Mesendoderm (in vitro differentiated cells): ENCODE data around the gene CRHR2.
A peak's percentile ranks its signal among the peaks of the same experiment; 100 is the strongest.

Experiments
- DNase-seq: peaks from one replicate; pipeline ENCODE4 v3.0.0; 2013
- H2AK5ac ChIP-seq: 2 replicates; pipeline ENCODE4 v1.6.1; 2013; ENCODE audit warnings: low read length, inconsistent platforms
- H2BK120ac ChIP-seq: 2 replicates; pipeline ENCODE4 v1.6.1; 2013; ENCODE audit warnings: low read depth, mild to moderate bottlenecking, low read length, moderate library complexity, mixed read lengths
- H2BK15ac ChIP-seq: replicated peaks from 2 replicates; pipeline ENCODE4 v1.6.1; 2013; ENCODE audit warnings: low read depth, mild to moderate bottlenecking, moderate library complexity
- H2BK5ac ChIP-seq: 2 replicates; pipeline ENCODE4 v1.6.1; 2013; ENCODE audit warnings: low read length, inconsistent platforms
- H3K18ac ChIP-seq: 2 replicates; pipeline ENCODE4 v1.6.1; 2013; ENCODE audit warnings: mild to moderate bottlenecking, low read length, mixed read lengths
- H3K23ac ChIP-seq: one replicate; pipeline ENCODE4 v1.6.1; 2013; ENCODE audit warnings: low read length
- H3K27ac ChIP-seq: 2 replicates; pipeline ENCODE4 v1.5.1; 2013; ENCODE audit warnings: low read depth, mild to moderate bottlenecking, inconsistent platforms, low read length, moderate library complexity
- H3K27me3 ChIP-seq: 2 replicates; pipeline ENCODE4 v1.6.1; 2013; ENCODE audit warnings: low read length, control low read depth, mild to moderate bottlenecking, inconsistent platforms; ENCODE audit not compliant: insufficient read depth, poor library complexity
- H3K36me3 ChIP-seq: 2 replicates; pipeline ENCODE4 v1.6.1; 2013; ENCODE audit warnings: low read length, inconsistent platforms; ENCODE audit not compliant: control insufficient read depth, insufficient read depth
- H3K4ac ChIP-seq: one replicate; pipeline ENCODE4 v1.6.1; 2013; ENCODE audit warnings: low read depth, mild to moderate bottlenecking, low read length, moderate library complexity
- H3K4me1 ChIP-seq: 2 replicates; pipeline ENCODE4 v1.6.1; 2013; ENCODE audit warnings: low read depth, low read length, inconsistent platforms; ENCODE audit not compliant: control insufficient read depth
- H3K4me2 ChIP-seq: 2 replicates; pipeline ENCODE4 v1.6.1; 2013; ENCODE audit warnings: low read length
- H3K4me3 ChIP-seq: 2 replicates; pipeline ENCODE4 v1.5.1; 2013; ENCODE audit warnings: mild to moderate bottlenecking, low read length
- H3K56ac ChIP-seq: one replicate; pipeline ENCODE4 v1.6.1; 2013; ENCODE audit warnings: low read length
- H3K79me1 ChIP-seq: 2 replicates; pipeline ENCODE4 v1.6.1; 2013; ENCODE audit warnings: low read length, inconsistent platforms
- H3K79me2 ChIP-seq: 2 replicates; pipeline ENCODE4 v1.6.1; 2013; ENCODE audit warnings: mild to moderate bottlenecking, low read length; ENCODE audit not compliant: control insufficient read depth, insufficient read depth
- H3K9ac ChIP-seq: 2 replicates; pipeline ENCODE4 v1.6.1; 2013; ENCODE audit warnings: low read length, inconsistent platforms
- H4K5ac ChIP-seq: one replicate; pipeline ENCODE4 v1.6.1; 2013; ENCODE audit warnings: low read length
- H4K8ac ChIP-seq: one replicate; pipeline ENCODE4 v1.6.1; 2013; ENCODE audit warnings: low read depth, mild to moderate bottlenecking, control low read depth, low read length, moderate library complexity
- WGBS: extraction: QIAGEN DNeasy Blood & Tissue Kit; methylation state at CpG from one replicate; pipeline ENCODE4 v1.1.7; 2013; ENCODE audit warnings: low lambda C conversion rate, missing lambda C conversion rate; ENCODE audit not compliant: insufficient coverage; ENCODE audit errors: extremely low coverage; 5-methylcytosine and 5-hydroxymethylcytosine counted together

Gene CRHR2

GRCh38 chr7:30710669-30711068, 28.4 kb upstream of the CRHR2 start:
- H3K79me1 ChIP-seq: no peaks in the 10 kb centered on the region
- no peak overlapping the region for H2BK120ac ChIP-seq
- H2BK5ac ChIP-seq: no peak overlapping the region
- H4K5ac ChIP-seq: no peak overlapping the region
- H3K79me2 ChIP-seq: no peaks in the 10 kb centered on the region
- no peak overlapping the region for H3K4me3 ChIP-seq
- no peaks in the 10 kb centered on the region for H3K27me3 ChIP-seq
- no peak overlapping the region for H3K23ac ChIP-seq
- no peak overlapping the region for H3K27ac ChIP-seq
- WGBS: no CpG with 5 or more reads among the region's 4 CpGs
- H3K18ac ChIP-seq: no peak overlapping the region
- H2BK15ac ChIP-seq: no peak overlapping the region
- no peak overlapping the region for H4K8ac ChIP-seq
- H3K4ac ChIP-seq: no peak overlapping the region
- no peak overlapping the region for H3K56ac ChIP-seq
- H3K36me3 ChIP-seq: no peaks in the 10 kb centered on the region
- H3K4me1 ChIP-seq: no peaks in the 10 kb centered on the region
- no peak overlapping the region for H3K9ac ChIP-seq
- no peak overlapping the region for H2AK5ac ChIP-seq
- no peak for DNase-seq
- no peak overlapping the region for H3K4me2 ChIP-seq

GRCh38 chr7:30709549-30709948, 27.3 kb upstream of the CRHR2 start:
- no peak overlapping the region for H3K4me3 ChIP-seq
- H3K36me3 ChIP-seq: no peaks in the 10 kb centered on the region
- H2BK15ac ChIP-seq: no peak overlapping the region
- H2BK5ac ChIP-seq: no peak overlapping the region
- peak; percentile 62 for DNase-seq
- no peak overlapping the region for H4K5ac ChIP-seq
- no peaks in the 10 kb centered on the region for H3K79me2 ChIP-seq
- no peaks in the 10 kb centered on the region for H3K4me1 ChIP-seq
- WGBS: no CpG with 5 or more reads among the region's 6 CpGs
- H4K8ac ChIP-seq: no peak overlapping the region
- H2BK120ac ChIP-seq: no peak overlapping the region
- H3K27me3 ChIP-seq: no peaks in the 10 kb centered on the region
- no peak overlapping the region for H2AK5ac ChIP-seq
- H3K79me1 ChIP-seq: no peaks in the 10 kb centered on the region
- H3K9ac ChIP-seq: no peak overlapping the region
- H3K27ac ChIP-seq: no peak overlapping the region
- H3K23ac ChIP-seq: no peak overlapping the region
- no peak overlapping the region for H3K4ac ChIP-seq
- H3K4me2 ChIP-seq: no peak overlapping the region
- no peak overlapping the region for H3K18ac ChIP-seq
- H3K56ac ChIP-seq: no peak overlapping the region

GRCh38 chr7:30708983-30709382, 26.7 kb upstream of the CRHR2 start:
- Histone ChIP-seq H3K27ac (no peak overlapping the region), H3K79me1 (no peaks in the 10 kb centered on the region), H2BK120ac (no peak overlapping the region), H3K4ac (no peak overlapping the region), H2BK5ac (no peak overlapping the region), H3K4me1 (no peaks in the 10 kb centered on the region), H3K4me2 (no peak overlapping the region), H3K9ac (no peak overlapping the region), H3K23ac (no peak overlapping the region), H3K56ac (no peak overlapping the region), H2AK5ac (no peak overlapping the region), H2BK15ac (no peak overlapping the region), H4K8ac (no peak overlapping the region), H3K79me2 (no peaks in the 10 kb centered on the region), H3K36me3 (no peaks in the 10 kb centered on the region), H4K5ac (no peak overlapping the region), H3K27me3 (no peaks in the 10 kb centered on the region), H3K4me3 (no peak overlapping the region), H3K18ac (no peak overlapping the region)
- no peak for DNase-seq
- WGBS: no CpG with 5 or more reads among the region's 3 CpGs

- Histone ChIP-seq H2BK120ac (no peak overlapping the region), H3K4me1 (no peaks in the 10 kb centered on the region), H2AK5ac (no peak overlapping the region), H3K27me3 (no peaks in the 10 kb centered on the region), H4K8ac (no peak overlapping the region), H4K5ac (no peak overlapping the region), H3K4ac (no peak overlapping the region), H3K27ac (no peak overlapping the region), H3K4me2 (no peak overlapping the region), H3K4me3 (no peak overlapping the region), H2BK5ac (no peak overlapping the region), H3K79me1 (no peaks in the 10 kb centered on the region), H3K56ac (no peak overlapping the region), H3K36me3 (no peaks in the 10 kb centered on the region), H3K23ac (no peak overlapping the region), H2BK15ac (no peak overlapping the region), H3K9ac (no peak overlapping the region), H3K18ac (no peak overlapping the region), H3K79me2 (no peaks in the 10 kb centered on the region)
- no CpG with 5 or more reads among the region's 4 CpGs for WGBS
- DNase-seq: no peak
Measured at GRCh38 chr7:30708412-30708811, 26.2 kb upstream of the CRHR2 start.

- no peak overlapping the region for H3K4me3 ChIP-seq
- no peaks in the 10 kb centered on the region for H3K79me2 ChIP-seq
- no peak overlapping the region for H2BK5ac ChIP-seq
- no peak overlapping the region for H2BK15ac ChIP-seq
- no peaks in the 10 kb centered on the region for H3K4me1 ChIP-seq
- no peak overlapping the region for H3K23ac ChIP-seq
- WGBS: no CpG with 5 or more reads among the region's 16 CpGs
- no peaks in the 10 kb centered on the region for H3K36me3 ChIP-seq
- H3K4me2 ChIP-seq: no peak overlapping the region
- H2AK5ac ChIP-seq: no peak overlapping the region
- no peaks in the 10 kb centered on the region for H3K79me1 ChIP-seq
- H3K4ac ChIP-seq: no peak overlapping the region
- no peak overlapping the region for H3K56ac ChIP-seq
- H3K27ac ChIP-seq: no peak overlapping the region
- H3K27me3 ChIP-seq: no peaks in the 10 kb centered on the region
- no peak overlapping the region for H4K8ac ChIP-seq
- H2BK120ac ChIP-seq: no peak overlapping the region
- no peak overlapping the region for H3K18ac ChIP-seq
- no peak overlapping the region for H4K5ac ChIP-seq
- no peak for DNase-seq
- H3K9ac ChIP-seq: no peak overlapping the region
Measured at GRCh38 chr7:30707391-30708357, 25.4 kb upstream of the CRHR2 start.
